ENCODE data around the gene DDIT3.

DDIT3 gene

GRCh38 chr12:57473392-57473791 is 46.9 kb downstream of the DDIT3 start:
- no peak for TF ChIP-seq MAX (IDR thresholded peaks at IDR 0.05; ENCODE audit: low read depth, low read length)
- TF ChIP-seq POLR2A (IDR thresholded peaks at IDR 0.05; ENCODE audit: extremely low read depth, insufficient read length): no peak
- TF ChIP-seq CTCF (IDR thresholded peaks at IDR 0.05; ENCODE audit: low read depth, low read length): no peak
- no peak for TF ChIP-seq MYC (IDR thresholded peaks at IDR 0.05; ENCODE audit: low read depth, low read length)
- no peak for DNase-seq (ENCODE audit: low read depth)
- no peak overlapping the region for H3K4me3 ChIP-seq (ENCODE audit: low read depth, low read length)

- no peak overlapping the region for H3K4me3 ChIP-seq (ENCODE audit: low read depth, low read length)
- TF ChIP-seq MYC (IDR thresholded peaks at IDR 0.05; ENCODE audit: low read depth, low read length) (no peak), MAX (IDR thresholded peaks at IDR 0.05; ENCODE audit: low read depth, low read length) (no peak), POLR2A (IDR thresholded peaks at IDR 0.05; ENCODE audit: extremely low read depth, insufficient read length) (no peak), CTCF (IDR thresholded peaks at IDR 0.05; ENCODE audit: low read depth, low read length) (no peak)
- no peak for DNase-seq (ENCODE audit: low read depth)
Observed at GRCh38 chr12:57472391-57472790, 47.9 kb downstream of the DDIT3 start.

- DNase-seq (ENCODE audit: low read depth): no peak
- H3K4me3 ChIP-seq (ENCODE audit: low read depth, low read length): no peak overlapping the region
- no peak for TF ChIP-seq POLR2A (IDR thresholded peaks at IDR 0.05; ENCODE audit: extremely low read depth, insufficient read length)
- no peak for TF ChIP-seq MYC (IDR thresholded peaks at IDR 0.05; ENCODE audit: low read depth, low read length)
- no peak for TF ChIP-seq CTCF (IDR thresholded peaks at IDR 0.05; ENCODE audit: low read depth, low read length)
- TF ChIP-seq MAX (IDR thresholded peaks at IDR 0.05; ENCODE audit: low read depth, low read length): no peak
Observed at GRCh38 chr12:57471661-57472060, 48.7 kb downstream of the DDIT3 start.

- H3K4me3 ChIP-seq (ENCODE audit: low read depth, low read length): no peak overlapping the region
- no peak for DNase-seq (ENCODE audit: low read depth)
- TF ChIP-seq POLR2A (IDR thresholded peaks at IDR 0.05; ENCODE audit: extremely low read depth, insufficient read length) (no peak), CTCF (IDR thresholded peaks at IDR 0.05; ENCODE audit: low read depth, low read length) (no peak), MYC (IDR thresholded peaks at IDR 0.05; ENCODE audit: low read depth, low read length) (no peak), MAX (IDR thresholded peaks at IDR 0.05; ENCODE audit: low read depth, low read length) (no peak)
Observed at GRCh38 chr12:57470970-57471656, 49.2 kb downstream of the DDIT3 start.

GRCh38 chr12:57470286-57470969 is 49.9 kb downstream of the DDIT3 start:
- TF ChIP-seq MAX (IDR thresholded peaks at IDR 0.05; ENCODE audit: low read depth, low read length) (no peak), CTCF (IDR thresholded peaks at IDR 0.05; ENCODE audit: low read depth, low read length) (no peak), MYC (IDR thresholded peaks at IDR 0.05; ENCODE audit: low read depth, low read length) (no peak), POLR2A (IDR thresholded peaks at IDR 0.05; ENCODE audit: extremely low read depth, insufficient read length) (no peak)
- H3K4me3 ChIP-seq (ENCODE audit: low read depth, low read length): no peak overlapping the region

More at GRCh38 chr12:57470286-57470969, 49.9 kb downstream of the DDIT3 start:
- no peak for DNase-seq (ENCODE audit: low read depth)

Data from NB4 (cell line).